Endothelial cell of umbilical vein (primary cell): ENCODE data around the gene ZBTB7C.

Source experiments
- CTCF ChIP-seq, 2 donors: IDR thresholded peaks; 1 replicate in 1 of 2; 2 replicates in 1 of 2; pipeline ENCODE4 v1.5.1; 2011; ENCODE audit warnings: low read length in 2 of 2, mild to moderate bottlenecking in 2 of 2, moderate library complexity in 2 of 2, control low read depth in 1 of 2, inconsistent platforms in 1 of 2, low read depth in 1 of 2; ENCODE audit not compliant: insufficient read depth in 1 of 2; ENCODE audit errors: extremely low read depth in 1 of 2
- POLR2A ChIP-seq: IDR thresholded peaks from 2 replicates; pipeline ENCODE4 v1.6.1; 2012; ENCODE audit warnings: low read depth, mild to moderate bottlenecking, control low read depth, low read length

- no peak for TF ChIP-seq CTCF (IDR thresholded peaks at IDR 0.05; ENCODE audit: extremely low read depth in 1 of 2, insufficient read depth in 1 of 2, low read depth in 1 of 2, low read length in 2 of 2)
- TF ChIP-seq POLR2A, result no peak
These were observed 226.4 kb downstream of the ZBTB7C start for GRCh38 chr18:48182779-48183178.
